Sigmoid colon (tissue), 4 donors: ENCODE measurements around the gene FLRT1.

ENCODE experiments used
- EP300 ChIP-seq, 4 donors: sonication (generic); formaldehyde crosslinking; IDR thresholded peaks; one replicate each; pipeline ENCODE4 v1.6.1; 2017; ENCODE audit warnings: antibody characterized with exemption in 4 of 4
- POLR2A ChIP-seq, 2 donors: fragments of 450-650 bp; IDR thresholded peaks; one replicate each; pipeline ENCODE4 v1.6.1; 2016; ENCODE audit warnings: antibody characterized with exemption in 2 of 2, mild to moderate bottlenecking in 2 of 2, moderate library complexity in 2 of 2
- POLR2AphosphoS5 ChIP-seq, 4 donors: sonication (generic); formaldehyde crosslinking; IDR thresholded peaks; one replicate each; pipeline ENCODE4 v1.6.1; 2017; ENCODE audit warnings: antibody characterized with exemption in 4 of 4
- TF ChIP-seq, protein P1 (sequence below), 4 experiments: fragments of 450-650 bp in 3 of 4; fragments of 200-600 bp in 1 of 4; IDR thresholded peaks; one replicate each; pipeline ENCODE4 v1.5.1; 2016 to 2019; ENCODE audit warnings: antibody characterized with exemption in 4 of 4, mild to moderate bottlenecking in 3 of 4, moderate library complexity in 2 of 4

GRCh38 chr11:64069401-64070313, 33.9 kb downstream of the FLRT1 start:
- TF ChIP-seq, protein P1, sequence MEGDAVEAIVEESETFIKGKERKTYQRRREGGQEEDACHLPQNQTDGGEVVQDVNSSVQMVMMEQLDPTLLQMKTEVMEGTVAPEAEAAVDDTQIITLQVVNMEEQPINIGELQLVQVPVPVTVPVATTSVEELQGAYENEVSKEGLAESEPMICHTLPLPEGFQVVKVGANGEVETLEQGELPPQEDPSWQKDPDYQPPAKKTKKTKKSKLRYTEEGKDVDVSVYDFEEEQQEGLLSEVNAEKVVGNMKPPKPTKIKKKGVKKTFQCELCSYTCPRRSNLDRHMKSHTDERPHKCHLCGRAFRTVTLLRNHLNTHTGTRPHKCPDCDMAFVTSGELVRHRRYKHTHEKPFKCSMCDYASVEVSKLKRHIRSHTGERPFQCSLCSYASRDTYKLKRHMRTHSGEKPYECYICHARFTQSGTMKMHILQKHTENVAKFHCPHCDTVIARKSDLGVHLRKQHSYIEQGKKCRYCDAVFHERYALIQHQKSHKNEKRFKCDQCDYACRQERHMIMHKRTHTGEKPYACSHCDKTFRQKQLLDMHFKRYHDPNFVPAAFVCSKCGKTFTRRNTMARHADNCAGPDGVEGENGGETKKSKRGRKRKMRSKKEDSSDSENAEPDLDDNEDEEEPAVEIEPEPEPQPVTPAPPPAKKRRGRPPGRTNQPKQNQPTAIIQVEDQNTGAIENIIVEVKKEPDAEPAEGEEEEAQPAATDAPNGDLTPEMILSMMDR (IDR thresholded peaks at IDR 0.05): no peak
- TF ChIP-seq POLR2AphosphoS5 (IDR thresholded peaks at IDR 0.05) (no peak), POLR2A (IDR thresholded peaks at IDR 0.05) (no peak), EP300 (IDR thresholded peaks at IDR 0.05) (no peak)
